ENCODE data around the gene GPR89A.
"Not testable (repeated sequence)": the region's sequence is repeated elsewhere in the genome, so short reads cannot be mapped to it uniquely, and the experiment has no call there.

GRCh38 chr1:145686078-145686477 lies 78.3 kb downstream of the GPR89A start:
- not testable (repeated sequence) for TF ChIP-seq PAX5 (IDR thresholded peaks at IDR 0.05; ENCODE audit: insufficient read depth, low read length, severe bottlenecking); POLR2AphosphoS5 (IDR thresholded peaks at IDR 0.05; ENCODE audit: low read depth, low read length)

All from GM12891 (cell line).